HL-60 (cell line): ENCODE data around the gene HTR4.

ENCODE experiments used
- DNase-seq, 2 experiments: peaks; one replicate each; pipeline ENCODE4 v3.0.0-alpha.2; 2010 to 2020; ENCODE audit warnings: low read depth in 1 of 2, low spot score in 1 of 2
- H3K27ac ChIP-seq: fragments of 250-450 bp; sonication (Bioruptor Pico); replicated peaks from 2 replicates; pipeline ENCODE4 v1.5.1; 2020; ENCODE audit warnings: mild to moderate bottlenecking, moderate library complexity
- H3K27me3 ChIP-seq: fragments of 250-450 bp; sonication (Bioruptor Pico); 2 replicates; pipeline ENCODE4 v1.5.1; 2021; ENCODE audit warnings: mild to moderate bottlenecking, moderate library complexity; ENCODE audit not compliant: insufficient read depth, poor library complexity, severe bottlenecking
- H3K4me3 ChIP-seq: replicated peaks from 2 replicates; pipeline ENCODE4 v1.5.1; 2011; ENCODE audit warnings: mild to moderate bottlenecking, control low read depth, low read length; ENCODE audit not compliant: insufficient read depth
- GABPA ChIP-seq: IDR thresholded peaks from 2 replicates; pipeline ENCODE4 v1.6.1; 2012; ENCODE audit warnings: low read depth
- POLR2AphosphoS5 ChIP-seq: IDR thresholded peaks from 2 replicates; pipeline ENCODE4 v1.6.1; 2012; ENCODE audit warnings: low read depth
- SPI1 ChIP-seq: IDR thresholded peaks from 2 replicates; pipeline ENCODE4 v1.6.1; 2012; ENCODE audit warnings: low read depth, mild to moderate bottlenecking, borderline replicate concordance
- TF ChIP-seq, protein P1 (sequence below): IDR thresholded peaks from one replicate; pipeline ENCODE4 v1.5.1; 2011; ENCODE audit warnings: low read length, control low read depth, inconsistent platforms; ENCODE audit not compliant: insufficient read depth
- TF ChIP-seq, protein P2 (sequence below): IDR thresholded peaks from 2 replicates; pipeline ENCODE4 v1.6.1; 2012; ENCODE audit warnings: low read depth; ENCODE audit not compliant: insufficient replicate concordance

HTR4 gene

DNA sequence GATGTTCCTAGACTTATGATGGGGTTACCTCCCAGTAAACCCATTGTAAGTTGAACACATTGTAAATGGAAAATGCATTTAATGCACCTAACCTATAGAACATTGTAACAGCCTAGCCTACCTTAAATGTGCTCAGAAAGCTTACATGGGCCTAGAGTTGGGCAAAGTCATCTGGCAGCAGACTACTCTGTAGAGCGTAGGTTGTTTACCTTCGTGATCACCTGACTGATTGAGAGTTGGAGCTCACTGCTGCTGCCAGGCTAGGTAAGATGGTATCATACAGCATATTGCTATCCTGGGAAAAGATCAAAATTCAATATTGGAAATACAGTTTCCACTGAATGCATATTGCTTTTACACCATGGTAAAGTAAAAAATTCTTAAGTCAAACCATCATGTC, 95.4 kb downstream of the HTR4 start:
- TF ChIP-seq POLR2AphosphoS5: no peak
- TF ChIP-seq GABPA: no peak
- no peak for TF ChIP-seq SPI1
- TF ChIP-seq, protein P1, sequence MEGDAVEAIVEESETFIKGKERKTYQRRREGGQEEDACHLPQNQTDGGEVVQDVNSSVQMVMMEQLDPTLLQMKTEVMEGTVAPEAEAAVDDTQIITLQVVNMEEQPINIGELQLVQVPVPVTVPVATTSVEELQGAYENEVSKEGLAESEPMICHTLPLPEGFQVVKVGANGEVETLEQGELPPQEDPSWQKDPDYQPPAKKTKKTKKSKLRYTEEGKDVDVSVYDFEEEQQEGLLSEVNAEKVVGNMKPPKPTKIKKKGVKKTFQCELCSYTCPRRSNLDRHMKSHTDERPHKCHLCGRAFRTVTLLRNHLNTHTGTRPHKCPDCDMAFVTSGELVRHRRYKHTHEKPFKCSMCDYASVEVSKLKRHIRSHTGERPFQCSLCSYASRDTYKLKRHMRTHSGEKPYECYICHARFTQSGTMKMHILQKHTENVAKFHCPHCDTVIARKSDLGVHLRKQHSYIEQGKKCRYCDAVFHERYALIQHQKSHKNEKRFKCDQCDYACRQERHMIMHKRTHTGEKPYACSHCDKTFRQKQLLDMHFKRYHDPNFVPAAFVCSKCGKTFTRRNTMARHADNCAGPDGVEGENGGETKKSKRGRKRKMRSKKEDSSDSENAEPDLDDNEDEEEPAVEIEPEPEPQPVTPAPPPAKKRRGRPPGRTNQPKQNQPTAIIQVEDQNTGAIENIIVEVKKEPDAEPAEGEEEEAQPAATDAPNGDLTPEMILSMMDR: no peak
- TF ChIP-seq, protein P2, sequence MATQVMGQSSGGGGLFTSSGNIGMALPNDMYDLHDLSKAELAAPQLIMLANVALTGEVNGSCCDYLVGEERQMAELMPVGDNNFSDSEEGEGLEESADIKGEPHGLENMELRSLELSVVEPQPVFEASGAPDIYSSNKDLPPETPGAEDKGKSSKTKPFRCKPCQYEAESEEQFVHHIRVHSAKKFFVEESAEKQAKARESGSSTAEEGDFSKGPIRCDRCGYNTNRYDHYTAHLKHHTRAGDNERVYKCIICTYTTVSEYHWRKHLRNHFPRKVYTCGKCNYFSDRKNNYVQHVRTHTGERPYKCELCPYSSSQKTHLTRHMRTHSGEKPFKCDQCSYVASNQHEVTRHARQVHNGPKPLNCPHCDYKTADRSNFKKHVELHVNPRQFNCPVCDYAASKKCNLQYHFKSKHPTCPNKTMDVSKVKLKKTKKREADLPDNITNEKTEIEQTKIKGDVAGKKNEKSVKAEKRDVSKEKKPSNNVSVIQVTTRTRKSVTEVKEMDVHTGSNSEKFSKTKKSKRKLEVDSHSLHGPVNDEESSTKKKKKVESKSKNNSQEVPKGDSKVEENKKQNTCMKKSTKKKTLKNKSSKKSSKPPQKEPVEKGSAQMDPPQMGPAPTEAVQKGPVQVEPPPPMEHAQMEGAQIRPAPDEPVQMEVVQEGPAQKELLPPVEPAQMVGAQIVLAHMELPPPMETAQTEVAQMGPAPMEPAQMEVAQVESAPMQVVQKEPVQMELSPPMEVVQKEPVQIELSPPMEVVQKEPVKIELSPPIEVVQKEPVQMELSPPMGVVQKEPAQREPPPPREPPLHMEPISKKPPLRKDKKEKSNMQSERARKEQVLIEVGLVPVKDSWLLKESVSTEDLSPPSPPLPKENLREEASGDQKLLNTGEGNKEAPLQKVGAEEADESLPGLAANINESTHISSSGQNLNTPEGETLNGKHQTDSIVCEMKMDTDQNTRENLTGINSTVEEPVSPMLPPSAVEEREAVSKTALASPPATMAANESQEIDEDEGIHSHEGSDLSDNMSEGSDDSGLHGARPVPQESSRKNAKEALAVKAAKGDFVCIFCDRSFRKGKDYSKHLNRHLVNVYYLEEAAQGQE: no peak
- no peaks in the 10 kb centered on the region for H3K27me3 ChIP-seq
- DNase-seq: no peak
- H3K27ac ChIP-seq: no peak overlapping the region
- H3K4me3 ChIP-seq: no peak overlapping the region

DNA sequence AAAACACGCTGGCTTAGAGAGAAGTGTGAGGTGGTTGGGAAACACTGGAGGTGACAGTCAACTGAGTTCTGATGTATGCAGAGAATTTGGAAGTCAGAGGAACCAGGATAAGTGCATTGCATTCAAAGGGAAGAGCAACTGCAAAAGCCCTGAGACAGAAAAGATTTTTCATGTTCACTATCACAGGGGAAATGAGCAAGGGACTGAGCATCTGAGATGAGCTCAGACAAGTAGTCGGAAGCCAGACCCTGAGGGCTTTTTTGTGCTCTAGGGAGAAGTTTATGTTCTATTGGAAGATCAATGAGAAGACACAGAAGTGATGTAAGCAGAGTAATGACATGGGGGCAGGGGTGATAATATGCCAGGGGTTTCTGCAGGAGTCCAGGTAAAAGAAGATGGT, 97.5 kb downstream of the HTR4 start:
- Histone ChIP-seq H3K4me3 (no peak overlapping the region), H3K27ac (no peak overlapping the region), H3K27me3 (no peaks in the 10 kb centered on the region)
- TF ChIP-seq, protein P1: no peak
- TF ChIP-seq GABPA: no peak
- TF ChIP-seq SPI1: no peak
- TF ChIP-seq, protein P2: no peak
- no peak for TF ChIP-seq POLR2AphosphoS5
- no peak for DNase-seq

DNA sequence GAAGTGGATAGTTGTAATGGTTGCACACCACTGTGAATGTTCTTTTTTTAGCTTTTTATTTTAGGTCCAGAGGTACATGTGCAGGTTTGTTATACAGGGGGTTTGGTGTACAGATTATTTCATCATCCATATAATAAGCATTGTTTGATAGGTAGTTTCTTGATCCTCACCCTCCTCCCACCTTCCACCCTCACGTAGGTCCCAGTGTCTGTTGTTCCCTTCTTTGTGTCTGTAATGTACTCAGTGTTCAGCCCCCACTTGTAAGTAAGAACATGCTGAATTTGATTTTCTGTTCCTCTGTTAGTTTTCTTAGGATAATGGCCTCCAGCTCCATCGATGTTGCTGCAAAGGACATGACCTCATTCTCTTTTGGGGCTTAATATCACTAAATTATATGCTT, 99.7 kb downstream of the HTR4 start:
- no peak overlapping the region for H3K4me3 ChIP-seq
- no peak overlapping the region for H3K27ac ChIP-seq
- TF ChIP-seq POLR2AphosphoS5: no peak
- no peak for TF ChIP-seq SPI1
- TF ChIP-seq, protein P2: no peak
- TF ChIP-seq, protein P1: no peak
- TF ChIP-seq GABPA: no peak
- no peak for DNase-seq
- H3K27me3 ChIP-seq: no peaks in the 10 kb centered on the region
